Epithelial cell of esophagus (primary cell): Measurements from ENCODE around the gene PARD3B.

Experiments used
- DNase-seq: peaks from one replicate; pipeline ENCODE4 v3.0.0; 2010; ENCODE audit warnings: low read depth
- H3K4me3 ChIP-seq: 2 replicates; pipeline ENCODE4 v1.5.1; 2011; ENCODE audit warnings: mild to moderate bottlenecking, low read length, control low read depth
- TF ChIP-seq, protein P1 (sequence below): IDR thresholded peaks from 2 replicates; pipeline ENCODE4 v1.5.1; 2011; ENCODE audit warnings: low read depth, mild to moderate bottlenecking, low read length, control low read depth, inconsistent platforms; ENCODE audit not compliant: insufficient read depth; ENCODE audit errors: missing control alignments

The PARD3B gene

DNA sequence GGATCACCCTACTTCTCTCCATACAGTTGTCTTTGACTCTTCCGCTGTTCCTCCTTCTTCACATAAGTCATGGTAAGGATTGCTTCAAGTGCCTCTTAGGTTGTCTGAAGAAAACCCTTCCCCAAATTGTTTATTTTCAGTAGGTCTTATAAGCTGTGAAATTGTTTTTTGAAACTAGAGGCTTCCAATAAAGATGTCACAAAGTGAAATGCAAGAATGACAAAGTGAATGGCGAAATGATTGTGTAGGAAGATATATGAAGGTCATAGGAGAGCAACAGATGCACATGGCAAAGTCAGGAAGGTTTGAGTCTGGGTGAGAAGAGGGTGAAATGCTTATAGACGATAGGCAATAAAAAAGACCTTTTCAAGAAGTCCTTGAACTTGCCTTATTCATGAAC is 548.8 kb downstream of the PARD3B start:
- no peak overlapping the region for H3K4me3 ChIP-seq
- no peak for DNase-seq
- TF ChIP-seq, protein P1, sequence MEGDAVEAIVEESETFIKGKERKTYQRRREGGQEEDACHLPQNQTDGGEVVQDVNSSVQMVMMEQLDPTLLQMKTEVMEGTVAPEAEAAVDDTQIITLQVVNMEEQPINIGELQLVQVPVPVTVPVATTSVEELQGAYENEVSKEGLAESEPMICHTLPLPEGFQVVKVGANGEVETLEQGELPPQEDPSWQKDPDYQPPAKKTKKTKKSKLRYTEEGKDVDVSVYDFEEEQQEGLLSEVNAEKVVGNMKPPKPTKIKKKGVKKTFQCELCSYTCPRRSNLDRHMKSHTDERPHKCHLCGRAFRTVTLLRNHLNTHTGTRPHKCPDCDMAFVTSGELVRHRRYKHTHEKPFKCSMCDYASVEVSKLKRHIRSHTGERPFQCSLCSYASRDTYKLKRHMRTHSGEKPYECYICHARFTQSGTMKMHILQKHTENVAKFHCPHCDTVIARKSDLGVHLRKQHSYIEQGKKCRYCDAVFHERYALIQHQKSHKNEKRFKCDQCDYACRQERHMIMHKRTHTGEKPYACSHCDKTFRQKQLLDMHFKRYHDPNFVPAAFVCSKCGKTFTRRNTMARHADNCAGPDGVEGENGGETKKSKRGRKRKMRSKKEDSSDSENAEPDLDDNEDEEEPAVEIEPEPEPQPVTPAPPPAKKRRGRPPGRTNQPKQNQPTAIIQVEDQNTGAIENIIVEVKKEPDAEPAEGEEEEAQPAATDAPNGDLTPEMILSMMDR = no peak

DNA sequence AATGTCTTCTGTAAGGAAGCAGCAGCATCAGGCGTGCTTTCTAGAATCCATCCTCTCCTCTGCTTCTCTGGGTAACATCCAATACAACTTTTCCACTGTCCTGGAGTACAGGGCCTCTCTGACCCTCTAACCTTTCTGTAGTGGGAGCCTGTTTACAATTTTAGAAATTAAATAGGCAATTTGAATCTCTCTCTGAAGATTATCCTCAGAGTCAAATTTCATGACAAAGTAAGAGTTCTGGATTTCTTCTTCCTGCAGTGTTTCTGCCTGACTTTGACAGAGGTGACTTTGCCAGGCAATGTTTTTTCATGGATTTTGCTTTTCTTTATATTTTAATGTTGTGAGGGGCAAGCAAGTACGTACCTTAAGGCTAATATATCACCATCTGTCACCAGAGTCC is 558.4 kb downstream of the PARD3B start:
- H3K4me3 ChIP-seq = no peak overlapping the region
- TF ChIP-seq, protein P1 = no peak
- no peak for DNase-seq

DNA sequence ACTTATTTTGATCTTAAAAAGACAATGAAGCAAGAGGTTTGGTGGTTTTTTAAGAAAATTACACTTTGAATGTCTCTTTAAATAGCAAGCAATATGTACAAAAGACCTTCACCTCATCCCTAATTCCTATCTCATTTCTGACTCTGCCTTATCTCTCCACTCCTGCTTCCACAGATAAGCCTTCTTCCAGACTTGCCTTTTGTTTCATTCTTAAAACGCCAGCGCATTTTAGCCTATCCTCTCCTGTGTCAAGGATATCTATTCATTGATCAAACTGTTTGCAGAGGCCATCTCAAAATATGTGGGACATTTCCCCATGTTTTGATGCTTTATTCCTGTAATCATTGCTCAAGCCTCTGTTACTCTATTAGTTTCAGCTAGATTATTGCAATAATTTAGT is 562.5 kb downstream of the PARD3B start:
- no peak for DNase-seq
- no peak overlapping the region for H3K4me3 ChIP-seq
- TF ChIP-seq, protein P1 = no peak

DNA sequence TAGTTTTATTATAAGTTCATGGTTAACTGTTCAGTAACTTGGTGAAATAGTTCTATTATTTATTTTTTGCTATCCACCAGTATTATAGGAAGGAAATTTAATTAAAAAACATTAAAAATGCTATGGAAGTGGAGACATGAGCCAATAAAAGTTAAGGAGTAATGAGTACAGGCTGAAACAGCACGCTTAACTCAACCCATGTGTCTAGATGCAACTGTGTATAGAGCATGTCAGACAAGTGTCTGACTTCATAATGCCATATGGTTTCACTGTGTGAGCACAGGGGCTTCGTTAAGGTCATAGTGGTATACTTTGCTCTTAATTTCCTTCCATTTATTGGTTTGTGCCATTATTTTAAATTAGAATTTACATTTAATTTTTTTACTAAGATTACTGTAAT is 570.2 kb downstream of the PARD3B start:
- no peak for DNase-seq
- no peak overlapping the region for H3K4me3 ChIP-seq
- TF ChIP-seq, protein P1 = no peak

DNA sequence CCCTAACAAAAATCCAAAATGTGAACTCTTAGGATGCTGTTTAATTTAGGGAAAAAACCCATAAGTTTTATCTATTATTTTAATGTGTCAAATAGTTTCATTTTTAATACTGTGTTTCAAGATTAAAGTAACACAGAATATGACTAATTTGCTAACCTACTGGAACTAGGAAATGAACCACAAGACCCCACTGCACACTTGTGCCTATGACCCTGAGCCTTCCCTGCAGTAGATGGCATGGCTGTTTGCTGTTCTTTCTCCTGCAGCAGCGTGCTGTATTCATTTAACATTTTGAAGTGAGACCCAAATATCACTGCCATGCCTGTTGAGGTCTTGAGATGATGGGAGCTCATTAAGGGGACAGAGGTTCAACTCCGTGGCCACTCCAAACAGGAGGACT is 571.9 kb downstream of the PARD3B start:
- DNase-seq = no peak
- TF ChIP-seq, protein P1 = no peak
- H3K4me3 ChIP-seq = no peak overlapping the region

DNA sequence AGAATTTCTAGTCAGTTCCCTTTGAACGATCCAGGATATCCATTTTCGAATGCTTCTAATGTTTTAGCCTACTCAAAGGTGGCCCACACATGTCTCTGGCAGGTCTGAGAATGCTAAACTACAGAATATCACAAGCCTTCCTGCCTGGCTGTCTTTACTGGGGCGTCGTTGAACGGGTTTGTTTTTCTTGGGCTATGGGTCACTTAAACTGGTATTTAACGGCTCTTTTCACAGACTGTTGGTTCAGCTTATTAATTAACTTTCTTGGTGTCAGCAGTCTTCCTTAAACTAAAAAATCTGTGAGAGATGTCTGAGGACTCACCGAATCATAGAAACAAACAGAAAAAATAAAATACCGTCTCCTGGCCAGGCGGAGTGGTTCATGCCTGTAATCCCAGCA is 573.9 kb downstream of the PARD3B start:
- H3K4me3 ChIP-seq = no peak overlapping the region
- TF ChIP-seq, protein P1 = no peak
- DNase-seq = no peak

DNA sequence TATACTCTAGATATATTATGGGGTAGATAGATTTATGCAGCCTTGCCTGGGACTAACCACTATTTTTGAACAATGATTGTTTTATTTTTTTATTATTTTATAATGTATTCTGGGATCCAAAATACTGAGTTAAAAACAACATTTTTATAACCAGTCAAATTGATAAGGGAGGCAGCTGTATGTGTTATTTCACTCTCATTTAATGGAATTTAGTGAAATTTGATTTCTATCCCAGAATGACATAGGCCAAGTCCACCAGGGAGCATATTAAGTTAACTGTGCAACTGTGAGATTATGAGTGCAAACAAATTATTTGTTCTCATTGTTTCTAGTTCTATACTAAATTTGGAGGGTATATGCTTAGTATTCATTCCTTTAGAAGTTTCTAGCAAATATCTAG is 583.5 kb downstream of the PARD3B start:
- TF ChIP-seq, protein P1 = no peak
- no peak overlapping the region for H3K4me3 ChIP-seq
- no peak for DNase-seq
